ENCODE data around the gene AMH. TPM values are rescaled to one million over a fixed set of nuclear protein-coding genes. Genes with fewer than 3 reads are reported as not detected.

The AMH gene
- total RNA-seq, 1 donor from 2014 or later: not detected

DNA sequence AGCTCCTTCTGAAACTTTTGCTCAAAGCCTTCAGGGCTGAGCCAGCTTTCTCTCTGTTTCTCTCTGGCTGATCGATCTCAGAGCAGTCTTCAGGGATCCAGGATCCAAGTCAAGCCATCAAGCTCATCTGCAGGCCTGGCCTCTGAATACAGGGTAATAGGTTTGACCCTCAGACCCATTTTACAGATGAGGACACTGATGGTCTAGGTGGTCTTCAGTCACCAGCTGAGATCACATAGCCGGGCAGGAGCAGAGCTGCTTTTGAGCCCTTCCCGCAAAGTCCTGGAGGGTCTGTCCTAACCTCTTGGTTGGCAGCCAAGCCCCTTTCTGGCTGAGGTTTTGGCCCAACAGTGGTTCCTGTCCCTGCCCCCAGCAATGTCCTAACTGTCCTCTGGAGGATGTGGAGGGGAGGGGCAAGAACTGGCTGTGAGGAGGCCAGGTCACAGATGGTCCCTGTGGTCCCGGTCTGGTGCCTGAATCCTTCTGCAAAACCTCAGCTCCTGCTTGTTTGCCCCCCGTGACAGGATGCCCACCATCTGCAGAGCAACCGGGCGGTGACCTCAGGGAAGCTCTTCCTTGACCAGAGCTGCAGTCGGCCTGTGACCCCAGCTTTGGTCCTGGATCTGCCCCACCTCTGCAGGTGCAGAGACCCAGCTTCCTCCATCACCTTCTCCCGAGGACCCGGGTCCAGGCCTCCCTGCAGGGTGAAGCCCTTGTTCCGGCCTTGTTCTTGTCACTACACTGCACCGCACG is 38.6 kb downstream of the AMH start:
- DNase-seq: no peak

DNA sequence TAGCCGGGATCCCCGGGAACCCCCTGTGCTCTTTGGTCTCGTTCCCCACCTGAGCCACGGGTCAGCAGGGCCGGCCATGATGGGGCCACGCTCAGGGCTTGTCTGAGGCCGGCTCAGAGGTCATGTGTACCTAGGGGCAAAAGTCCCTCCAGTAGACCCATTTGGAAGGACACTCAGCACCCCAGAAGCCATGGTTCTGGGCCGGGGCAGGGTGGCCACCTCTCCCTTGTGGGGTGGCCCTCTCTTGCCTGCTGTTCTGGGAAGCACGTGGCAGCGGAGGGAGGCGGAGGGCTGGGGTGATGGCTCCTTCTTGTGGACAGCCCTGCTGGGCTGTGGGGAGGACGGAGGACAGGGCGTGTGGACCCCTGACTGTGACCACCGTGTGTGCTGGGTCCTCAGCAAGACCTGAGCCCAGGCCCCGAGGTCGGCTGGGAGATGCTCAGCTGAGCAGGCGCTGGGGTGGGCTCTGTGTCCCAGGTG is 39.3 kb downstream of the AMH start:
- DNase-seq: no peak

DNA sequence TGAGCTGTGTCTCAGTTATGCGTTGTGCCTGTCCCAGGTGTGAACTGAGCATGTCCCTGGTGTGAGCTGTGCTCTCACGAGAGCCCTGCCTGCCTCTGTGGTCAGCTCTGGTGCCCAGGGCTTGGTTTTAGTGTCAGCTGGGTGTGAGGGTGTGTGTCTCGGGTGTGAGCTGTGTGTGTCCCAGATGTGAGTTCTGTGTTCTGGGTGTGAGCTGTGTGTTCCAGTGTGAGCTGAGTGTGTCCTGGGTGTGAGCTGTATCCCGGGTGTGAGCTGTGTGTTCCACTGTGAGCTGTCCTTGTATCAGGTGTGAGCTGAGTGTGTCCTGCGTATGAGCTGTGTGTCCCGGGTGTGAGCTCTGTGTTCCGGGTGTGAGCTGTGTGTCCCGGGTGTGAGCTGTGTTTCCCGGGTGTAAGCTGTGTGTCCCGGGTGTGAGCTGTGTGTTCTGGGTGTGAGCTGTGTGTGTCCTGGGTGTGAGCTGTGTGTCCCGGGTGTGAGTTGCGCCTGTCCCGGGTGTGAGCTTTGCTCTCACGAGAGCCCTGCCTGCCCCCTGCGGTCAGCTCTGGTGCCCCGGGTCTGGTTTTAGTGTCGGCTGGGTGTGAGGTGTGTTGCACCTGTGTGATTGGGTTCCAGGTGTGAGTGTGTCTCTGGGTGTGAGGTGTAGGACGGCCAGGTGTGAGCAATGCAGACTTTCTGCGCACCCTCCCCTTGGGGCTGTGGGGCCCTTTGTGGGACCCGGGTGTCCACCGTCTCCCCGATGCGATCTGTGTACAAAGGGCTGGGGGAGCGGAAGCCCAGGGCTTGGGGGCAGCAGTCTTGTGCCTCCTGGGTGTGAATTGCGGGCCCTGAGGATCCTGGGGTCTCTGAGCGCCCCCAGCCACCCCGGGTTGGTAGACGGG is 39.9 kb downstream of the AMH start:
- no peak for DNase-seq

DNA sequence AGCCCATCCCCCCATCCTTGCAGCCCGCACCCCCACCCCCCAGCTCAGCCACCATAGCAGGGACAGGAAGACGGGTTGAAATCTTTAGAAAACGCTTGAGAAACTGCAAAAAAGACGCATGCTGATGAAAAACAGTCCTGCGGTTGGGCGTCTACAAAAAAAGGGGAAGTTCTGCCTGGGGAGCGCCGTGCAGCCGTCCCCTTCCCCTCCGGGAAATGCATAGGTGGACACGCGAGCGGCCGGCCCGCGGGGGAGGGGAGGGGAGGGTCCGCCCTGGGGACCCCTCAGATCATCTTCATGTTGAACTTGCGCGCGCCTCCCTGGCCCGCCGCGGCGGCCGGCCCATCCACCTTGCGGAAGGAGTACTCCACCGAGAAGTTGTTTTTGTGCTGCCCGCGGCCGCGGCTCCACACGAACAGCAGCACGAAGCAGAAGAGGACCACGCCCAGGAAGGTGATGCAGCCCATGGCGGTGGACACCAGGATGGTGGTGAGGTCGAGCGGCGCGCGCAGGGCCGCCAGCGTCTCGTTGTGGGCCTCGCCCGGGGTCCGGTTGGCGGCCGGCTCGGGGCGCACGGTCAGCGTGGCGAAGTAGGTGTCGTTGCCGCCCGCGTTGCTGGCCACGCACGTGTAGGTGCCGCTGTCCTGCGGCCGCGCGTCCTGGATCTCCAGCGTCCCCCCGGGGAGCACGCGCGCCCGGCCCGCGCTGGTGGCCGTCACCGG is 40.8 kb downstream of the AMH start:
- no peak for DNase-seq

DNA sequence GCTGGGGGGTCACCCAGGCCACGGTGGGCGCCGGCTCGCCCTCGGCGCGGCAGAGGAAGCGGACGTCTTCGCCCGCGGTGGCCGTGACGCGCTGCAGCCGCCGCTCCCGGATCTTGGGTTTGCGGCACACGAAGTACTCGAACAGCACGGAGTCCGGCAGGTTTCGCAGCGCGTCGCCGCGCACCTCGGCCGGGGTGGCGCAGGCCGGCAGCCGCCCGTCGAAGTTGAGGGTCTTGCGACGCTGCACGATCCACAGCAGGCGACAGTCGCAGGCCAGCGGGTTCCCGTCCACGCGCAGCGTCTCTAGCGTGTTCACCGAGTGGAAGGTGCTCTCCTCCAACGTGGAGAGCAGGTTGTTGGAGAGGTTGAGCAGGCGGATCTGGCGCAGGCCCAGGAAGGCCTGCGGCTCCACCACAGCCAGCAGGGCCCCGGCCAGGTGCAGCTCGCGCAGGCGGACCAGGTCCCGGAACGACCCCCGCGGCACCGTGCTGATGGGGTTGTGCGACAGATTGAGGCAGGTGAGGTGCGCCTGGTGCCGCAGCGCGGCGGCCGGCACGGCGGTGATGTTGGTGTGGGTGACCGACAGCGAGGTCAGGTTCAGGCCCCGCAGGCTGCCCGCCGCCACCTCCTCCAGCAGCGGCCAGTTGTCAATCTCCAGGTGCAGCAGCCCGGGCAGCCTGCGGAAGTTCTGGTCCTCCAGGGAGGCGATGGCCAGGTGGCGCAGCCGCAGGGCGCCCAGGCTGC is 41.5 kb downstream of the AMH start:
- no peak for DNase-seq

DNA sequence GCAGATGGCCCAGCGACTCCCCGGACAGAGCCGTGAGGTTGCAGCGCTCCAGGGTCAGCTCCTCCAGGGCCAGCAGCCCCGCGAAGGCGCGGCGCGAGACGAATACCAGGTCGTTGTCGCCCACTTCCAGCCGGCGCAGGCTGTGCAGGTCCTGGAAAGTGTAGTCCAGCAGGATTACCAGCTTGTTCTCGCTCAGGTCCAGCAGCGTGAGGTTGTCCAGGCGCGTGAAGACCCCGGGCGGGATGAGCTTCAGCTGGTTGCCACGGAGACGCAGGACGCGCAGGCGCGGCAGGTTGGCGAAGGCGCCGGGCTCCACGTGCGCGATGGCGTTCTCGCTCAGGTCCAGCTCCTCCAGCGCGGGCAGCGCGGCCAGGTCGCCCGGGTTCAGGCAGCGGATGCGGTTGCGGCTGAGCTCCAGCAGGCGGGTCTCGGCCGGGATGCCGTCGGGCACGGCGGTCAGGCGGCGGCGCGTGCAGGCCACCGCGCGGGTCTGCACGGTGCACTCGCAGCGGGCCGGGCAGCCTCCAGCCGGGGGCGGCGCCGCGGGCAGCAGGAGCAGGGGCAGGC is 42.1 kb downstream of the AMH start:
- DNase-seq: no peak

DNA sequence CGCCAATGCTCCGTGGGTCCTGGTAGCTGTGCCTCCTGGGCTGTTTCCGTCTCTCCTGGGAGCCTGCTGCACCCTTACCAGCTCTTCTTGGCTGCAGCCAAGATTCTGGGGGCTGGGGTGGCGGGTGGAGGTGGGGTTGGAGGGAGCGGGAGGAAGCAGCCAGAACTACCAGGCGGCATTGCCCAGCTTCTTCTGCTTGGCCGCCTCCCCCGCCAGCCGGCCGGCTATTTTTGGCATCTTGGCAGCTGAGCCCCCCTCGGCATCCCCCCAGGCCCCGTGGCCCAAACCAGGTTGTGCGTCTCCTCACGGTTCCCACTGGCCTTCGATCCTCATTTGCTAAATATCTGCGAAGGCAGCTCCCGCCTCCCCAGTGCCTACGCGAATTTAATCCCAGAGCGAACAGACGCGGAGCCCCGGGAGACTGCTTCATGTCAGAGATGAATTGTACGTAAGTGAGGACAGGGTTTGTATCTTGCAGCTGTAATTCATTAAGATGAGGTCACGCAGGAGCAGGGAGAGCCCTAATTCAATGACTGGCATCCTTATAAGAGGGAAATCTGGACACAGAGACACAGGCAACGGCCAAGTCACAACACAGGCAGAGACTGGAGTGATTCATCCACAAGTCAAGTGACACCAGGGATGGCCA is 45.7 kb downstream of the AMH start:
- no peak for DNase-seq

DNA sequence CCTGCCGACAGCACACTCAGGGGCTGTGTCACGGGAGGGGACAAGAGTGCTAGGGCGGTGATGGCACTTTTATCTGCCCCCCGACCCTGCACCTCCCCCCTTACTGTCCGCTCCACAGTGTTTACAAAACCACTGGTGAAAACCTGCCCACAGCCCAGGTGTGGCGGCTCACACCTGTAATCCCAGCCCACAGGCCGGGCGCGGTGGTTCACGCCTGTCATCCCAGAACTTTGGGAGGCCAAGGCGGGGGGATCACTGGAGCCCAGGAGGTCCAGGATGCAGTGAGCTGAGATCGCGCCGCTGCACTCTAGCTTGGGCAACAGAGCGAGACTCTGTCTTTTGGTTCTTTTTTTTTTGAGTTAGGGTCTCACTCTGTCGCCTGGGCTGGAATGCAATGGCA is 47.0 kb downstream of the AMH start:
- no peak for DNase-seq

DNA sequence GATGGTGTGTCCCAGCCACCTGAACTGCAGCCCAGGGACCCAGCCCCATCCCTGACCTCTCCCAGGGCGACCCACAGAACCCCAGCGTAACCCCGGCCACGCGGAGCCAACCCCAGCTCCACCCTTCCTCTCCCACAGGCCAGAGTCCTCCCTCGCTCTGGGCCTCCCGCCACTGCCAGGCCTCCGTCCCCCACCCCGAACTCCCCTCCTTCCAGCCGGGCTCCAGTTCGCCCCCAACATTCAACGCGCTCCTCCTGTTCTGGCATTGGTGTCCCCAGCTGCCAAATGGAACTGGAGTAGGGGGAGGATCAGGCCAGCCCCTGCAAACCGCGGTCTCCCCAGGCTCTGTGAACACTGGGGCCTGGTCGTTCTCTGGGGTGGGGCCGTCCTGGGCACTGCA is 51.4 kb downstream of the AMH start:
- DNase-seq: no peak

Small RNA genes lying within 50 kb of the gene (small RNA-seq; reads per million reads assigned to genes)
- not detected for gene MIR1227 (ENCODE audit: low replicate concordance)

Other genes with a start within 250 kb of the AMH start
- 26.9 TPM for gene BTBD2, start 233.6 kb upstream of the AMH start, total RNA-seq
- 42.2 TPM for gene MKNK2, start 198.1 kb upstream of the AMH start, total RNA-seq
- 16.2 TPM for gene MOB3A, start 153.0 kb upstream of the AMH start, total RNA-seq
- 2.2 TPM for gene IZUMO4, start 152.4 kb upstream of the AMH start, total RNA-seq
- 33.2 TPM for gene AP3D1, start 97.8 kb upstream of the AMH start, total RNA-seq
- 9.3 TPM for gene DOT1L, start 85.4 kb upstream of the AMH start, total RNA-seq
- 36.7 TPM for gene PLEKHJ1, start 13.0 kb upstream of the AMH start, total RNA-seq
- 51.5 TPM for gene SF3A2, start 12.5 kb upstream of the AMH start, total RNA-seq
- 4.5 TPM for gene JSRP1, start 7.1 kb downstream of the AMH start, total RNA-seq
- gene PEAK3, start 32.9 kb downstream of the AMH start, total RNA-seq: 0.20 TPM
- gene LINGO3, start 58.8 kb downstream of the AMH start, total RNA-seq: not detected
- gene LSM7, start 79.3 kb downstream of the AMH start, total RNA-seq: 57.0 TPM
- gene SPPL2B, start 79.4 kb downstream of the AMH start, total RNA-seq: 23.6 TPM
- 0.20 TPM for gene TMPRSS9, start 110.9 kb downstream of the AMH start, total RNA-seq
- gene TIMM13, start 178.3 kb downstream of the AMH start, total RNA-seq: 22.6 TPM
- 34.1 TPM for gene LMNB2, start 207.6 kb downstream of the AMH start, total RNA-seq
- gene GADD45B, start 226.8 kb downstream of the AMH start, total RNA-seq: 55.8 TPM